Mammary epithelial cell (primary cell): ENCODE results near the gene KCTD13.

Source experiments
- CTCF ChIP-seq, 2 donors: IDR thresholded peaks in 1 of 2; conservative IDR thresholded peaks in 1 of 2; 2 replicates each; pipeline ENCODE4 v1.5.1; 2011 to 2012; ENCODE audit warnings: inconsistent platforms in 2 of 2, low read length in 2 of 2, mild to moderate bottlenecking in 2 of 2, control low read depth in 1 of 2, low read depth in 1 of 2; ENCODE audit not compliant: insufficient read depth in 1 of 2; ENCODE audit errors: extremely low read depth in 1 of 2
- EZH2 ChIP-seq: IDR thresholded peaks from 2 replicates; pipeline ENCODE4 v1.6.1; 2012; ENCODE audit warnings: low read length, inconsistent platforms, borderline replicate concordance

DNA sequence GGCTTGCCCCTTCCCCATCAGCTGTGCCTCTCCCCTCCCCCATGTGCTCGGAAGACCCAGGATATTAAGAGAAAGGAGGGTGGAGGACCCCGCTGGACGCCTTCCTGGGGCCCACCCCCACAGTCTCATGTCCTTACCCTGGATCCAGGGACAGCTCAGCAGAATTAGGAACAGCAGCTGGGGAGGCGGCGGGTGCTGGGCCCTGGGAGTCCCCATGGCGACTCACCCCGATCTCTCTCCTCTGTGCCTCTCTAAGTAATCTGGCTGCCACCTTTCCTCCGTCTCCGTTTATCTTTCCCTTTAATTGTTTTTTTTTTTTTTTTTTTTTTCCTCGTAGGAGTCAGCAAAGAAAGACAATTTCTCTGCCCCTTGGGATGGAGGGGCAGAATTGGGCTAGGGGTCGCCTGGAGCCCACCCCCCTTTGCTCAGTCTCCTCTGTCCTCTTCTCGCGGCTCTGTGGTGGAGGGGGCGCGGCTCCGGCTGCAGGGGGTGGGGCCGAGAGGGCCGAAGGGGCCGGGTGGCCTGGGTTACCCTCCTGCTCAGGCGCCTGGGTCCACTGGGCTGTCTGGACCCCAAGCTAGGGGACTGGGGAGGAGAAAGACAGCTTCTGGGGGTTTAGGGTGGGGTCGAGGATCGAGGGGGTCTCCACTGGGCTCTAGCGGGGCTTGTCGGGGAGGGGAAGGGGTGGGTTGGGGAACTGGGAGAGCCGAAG lies 27.1 kb downstream of the KCTD13 start:
- no peak for TF ChIP-seq CTCF (conservative IDR thresholded peaks at IDR 0.05 in 1 of 2, IDR thresholded peaks at IDR 0.05 in 1 of 2; ENCODE audit: extremely low read depth in 1 of 2, insufficient read depth in 1 of 2, low read depth in 1 of 2, low read length in 2 of 2)
- TF ChIP-seq EZH2, result no peak
